HCT116 (cell line): Measurements from ENCODE around the gene APOD. TPM values are rescaled to one million over a fixed set of nuclear protein-coding genes. Genes with fewer than 3 reads are reported as not detected.
A peak's percentile ranks its signal among the peaks of the same experiment; 100 is the strongest.

ENCODE experiments used
- ATAC-seq: fragments of 200-7000 bp; cut with Tn5 transposase; 2 replicates; pipeline ENCODE4 v1.9.1; 2020; ENCODE audit warnings: mild to moderate bottlenecking, moderate library complexity
- BruUV-seq: library from RNA; stranded (reverse); fragments of 400-500 nt; replicated peaks from 2 replicates; lab custom pipeline; 2021; lab: Mats Ljungman, UMichigan
- CTCF ChIA-PET: fragments of 300-600 bp; sonication (Branson Sonifier 250); formaldehyde crosslinking; loops from one replicate; lab custom pipeline; 2021; ENCODE audit warnings: antibody characterized with exemption; lab: Charles Lee
- POLR2A ChIA-PET: fragments of 300-600, 350-600 bp; sonication (Branson Sonifier 250); formaldehyde crosslinking; loops from one replicate; lab custom pipeline; 2021; ENCODE audit warnings: antibody characterized with exemption; lab: Charles Lee
- RAD21 ChIA-PET, 2 experiments: fragments of 300-600 bp; sonication (Branson Sonifier 250); formaldehyde crosslinking; loops; one replicate each; lab custom pipeline; 2023; ENCODE audit warnings: low total read pairs in 2 of 2; ENCODE audit not compliant: uncharacterized antibody in 2 of 2, unreplicated experiment in 2 of 2, low non-redundant PET in 1 of 2; lab: Charles Lee
- DNase-seq: peaks from one replicate; pipeline ENCODE4 v3.0.0-alpha.2; 2010; ENCODE audit warnings: low read depth, low spot score
- H2AFZ ChIP-seq: fragments of 200-600 bp; shearing (Covaris generic), sonication (generic); 2 replicates; pipeline ENCODE4 v1.6.1; 2017; ENCODE audit warnings: low read depth, mixed run types, mixed read lengths, antibody characterized with exemption, low read length; ENCODE audit not compliant: poor library complexity, severe bottlenecking
- H3K27ac ChIP-seq: 2 replicates; pipeline ENCODE4 v1.5.1; 2012; ENCODE audit warnings: low read depth, low read length
- H3K27me3 ChIP-seq: fragments of 200-600 bp; sonication (generic); 2 replicates; pipeline ENCODE4 v1.6.1; 2016; ENCODE audit warnings: mixed run types, low read length, mixed read lengths; ENCODE audit not compliant: insufficient read depth
- H3K36me3 ChIP-seq, 2 experiments: fragments of 200-500 bp in 1 of 2; fragments of 200-600 bp in 1 of 2; sonication (Bioruptor generic) in 1 of 2; sonication (generic) in 1 of 2; 2 replicates each; pipeline versions ENCODE4 v1.5.1 to v1.6.1; 2014 to 2016; ENCODE audit warnings: low read length in 2 of 2, inconsistent platforms in 1 of 2, mixed read lengths in 1 of 2, mixed run types in 1 of 2; ENCODE audit not compliant: insufficient read depth in 2 of 2, control insufficient read depth in 1 of 2
- H3K4me1 ChIP-seq, 2 experiments: fragments of 200-600 bp in 1 of 2; sonication (generic) in 1 of 2; 2 replicates each; pipeline versions ENCODE4 v1.5.1 to v1.6.1; 2012 to 2017; ENCODE audit warnings: low read length in 2 of 2, inconsistent platforms in 1 of 2, mild to moderate bottlenecking in 1 of 2, mixed read lengths in 1 of 2, mixed run types in 1 of 2, moderate library complexity in 1 of 2; ENCODE audit not compliant: insufficient read depth in 2 of 2, control insufficient read depth in 1 of 2
- H3K4me2 ChIP-seq: fragments of 200-600 bp; sonication (generic); 2 replicates; pipeline ENCODE4 v1.6.1; 2017; ENCODE audit warnings: mixed run types, low read length, mixed read lengths
- H3K4me3 ChIP-seq, 2 experiments: fragments of 200-600 bp in 1 of 2; sonication (generic) in 1 of 2; replicated peaks in 1 of 2; 2 replicates each; pipeline ENCODE4 v1.5.1; 2011 to 2016; ENCODE audit warnings: low read length in 2 of 2, control low read depth in 1 of 2, low read depth in 1 of 2, mild to moderate bottlenecking in 1 of 2, mixed read lengths in 1 of 2, mixed run types in 1 of 2
- H3K79me2 ChIP-seq: fragments of 200-600 bp; sonication (generic); 2 replicates; pipeline ENCODE4 v1.6.1; 2017; ENCODE audit warnings: mild to moderate bottlenecking, mixed run types, low read length, moderate library complexity, mixed read lengths; ENCODE audit not compliant: insufficient read depth
- H3K9ac ChIP-seq: fragments of 200-600 bp; sonication (generic); 2 replicates; pipeline ENCODE4 v1.6.1; 2016; ENCODE audit warnings: low read length, mixed read lengths
- H3K9me2 ChIP-seq: fragments of 200-600 bp; sonication (generic), shearing (Covaris generic); 2 replicates; pipeline ENCODE4 v1.6.1; 2017; ENCODE audit warnings: mixed run types, mild to moderate bottlenecking, moderate library complexity; ENCODE audit not compliant: insufficient read depth
- H3K9me3 ChIP-seq, 2 experiments: fragments of 200-500 bp in 1 of 2; fragments of 200-600 bp in 1 of 2; sonication (Bioruptor generic) in 1 of 2; sonication (generic) in 1 of 2; 2 replicates each; pipeline ENCODE4 v1.6.1; 2014 to 2017; ENCODE audit warnings: low read length in 2 of 2, mixed read lengths in 2 of 2, inconsistent platforms in 1 of 2, low read depth in 1 of 2, mild to moderate bottlenecking in 1 of 2, mixed run types in 1 of 2, moderate library complexity in 1 of 2; ENCODE audit not compliant: control insufficient read depth in 1 of 2, insufficient read depth in 1 of 2
- H4K20me1 ChIP-seq: fragments of 200-600 bp; sonication (generic), shearing (Covaris generic); 2 replicates; pipeline ENCODE4 v1.6.1; 2017; ENCODE audit warnings: mixed run types, mild to moderate bottlenecking, moderate library complexity; ENCODE audit not compliant: insufficient read depth
- CBX3 ChIP-seq: IDR thresholded peaks from 2 replicates; pipeline ENCODE4 v1.6.1; 2012; ENCODE audit warnings: low read depth
- EGR1 ChIP-seq: IDR thresholded peaks from 2 replicates; pipeline ENCODE4 v1.6.1; 2012; ENCODE audit warnings: low read depth
- EZH2phosphoT487 ChIP-seq: fragments of 200-600 bp; IDR thresholded peaks from 2 replicates; pipeline ENCODE4 v1.6.1; 2018; ENCODE audit warnings: antibody characterized with exemption, borderline replicate concordance
- FOSL1 ChIP-seq: IDR thresholded peaks from 2 replicates; pipeline ENCODE4 v1.6.1; 2012; ENCODE audit warnings: low read depth
- POLR2A ChIP-seq: IDR thresholded peaks from 2 replicates; pipeline ENCODE4 v1.7.0; 2011; ENCODE audit warnings: borderline replicate concordance; ENCODE audit not compliant: insufficient read depth, insufficient read length; ENCODE audit errors: extremely low read depth
- POLR2AphosphoS5 ChIP-seq: IDR thresholded peaks from 2 replicates; pipeline ENCODE4 v1.6.1; 2011; ENCODE audit warnings: mild to moderate bottlenecking, low read depth, low read length, moderate library complexity
- SRF ChIP-seq: IDR thresholded peaks from 2 replicates; pipeline ENCODE4 v1.6.1; 2012; ENCODE audit warnings: low read depth
- YY1 ChIP-seq: IDR thresholded peaks from 2 replicates; pipeline ENCODE4 v1.6.1; 2011; ENCODE audit warnings: low read length, low read depth, moderate library complexity, mild to moderate bottlenecking; ENCODE audit not compliant: insufficient replicate concordance; ENCODE audit errors: extremely low read depth
- ZFX ChIP-seq: fragments of 450-650 bp; IDR thresholded peaks from 2 replicates; pipeline ENCODE4 v1.6.1; 2017
- ZNF274 ChIP-seq: fragments of 200-500 bp; sonication (Bioruptor generic); IDR thresholded peaks from 2 replicates; pipeline ENCODE4 v1.6.1; 2014; ENCODE audit warnings: mild to moderate bottlenecking, low read depth, low read length, inconsistent platforms
- intact Hi-C: fragments of 100-400 bp; cut with micrococcal nuclease; formaldehyde crosslinking; loops from 2 replicates; pipeline ENCODE4 v1.10.0; 2022
- total RNA-seq: library from RNA; stranded (reverse); gene quantifications from one replicate; pipeline ENCODE4 v1.2.1, GENCODE V29; 2021; ENCODE audit not compliant: unreplicated experiment
- TF ChIP-seq, protein P1 (sequence below): IDR thresholded peaks from 2 replicates; pipeline ENCODE4 v1.6.1; 2011; ENCODE audit warnings: mild to moderate bottlenecking, low read length, moderate library complexity; ENCODE audit not compliant: insufficient replicate concordance; ENCODE audit errors: extremely low read depth
- TF ChIP-seq, protein P2 (sequence below): IDR thresholded peaks from 2 replicates; pipeline ENCODE4 v1.6.1; 2012

The APOD gene
- total RNA-seq, 1 experiment from 2014 or later, result 0.76 TPM

DNA sequence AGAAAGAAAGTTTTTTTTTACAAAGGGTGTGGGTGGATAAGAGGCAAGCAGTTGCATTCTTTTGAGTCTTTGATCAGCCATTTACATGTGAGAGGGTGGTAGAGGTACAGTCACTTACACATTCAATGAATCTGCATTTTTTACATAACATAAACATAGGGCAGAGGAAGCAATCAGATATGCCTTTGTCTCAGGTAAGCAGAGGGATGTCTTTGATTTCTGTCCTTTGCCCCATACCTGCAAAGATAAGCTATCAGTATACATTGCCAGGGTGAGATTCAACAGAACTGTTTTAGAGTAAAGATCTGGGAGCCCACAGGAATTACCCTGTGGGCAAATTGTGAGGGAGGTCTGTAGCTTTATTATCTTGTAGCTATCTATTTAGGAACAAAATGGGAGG lies 35.2 kb downstream of the APOD start:
- POLR2A ChIA-PET, result no interaction called here

More for the DNA sequence above, 35.2 kb downstream of the APOD start:
- H3K36me3 ChIP-seq, result no peaks in the 10 kb centered on the region
- no TSS peak for BruUV-seq
- intact Hi-C loops, result no loop called here
- RAD21 ChIA-PET, result no interaction called here
- peak; percentile 23; the same call in 1 of the 2 replicates for ATAC-seq
- H3K9ac ChIP-seq, result no peak overlapping the region
- no peaks in the 10 kb centered on the region for H3K27me3 ChIP-seq
- no peaks in the 10 kb centered on the region for H3K9me2 ChIP-seq
- TF ChIP-seq EZH2phosphoT487 (no peak), SRF (no peak), POLR2A (no peak), FOSL1 (no peak), EGR1 (no peak), YY1 (no peak), CBX3 (no peak), ZNF274 (no peak), POLR2AphosphoS5 (no peak), ZFX (no peak)
- TF ChIP-seq, protein P1, sequence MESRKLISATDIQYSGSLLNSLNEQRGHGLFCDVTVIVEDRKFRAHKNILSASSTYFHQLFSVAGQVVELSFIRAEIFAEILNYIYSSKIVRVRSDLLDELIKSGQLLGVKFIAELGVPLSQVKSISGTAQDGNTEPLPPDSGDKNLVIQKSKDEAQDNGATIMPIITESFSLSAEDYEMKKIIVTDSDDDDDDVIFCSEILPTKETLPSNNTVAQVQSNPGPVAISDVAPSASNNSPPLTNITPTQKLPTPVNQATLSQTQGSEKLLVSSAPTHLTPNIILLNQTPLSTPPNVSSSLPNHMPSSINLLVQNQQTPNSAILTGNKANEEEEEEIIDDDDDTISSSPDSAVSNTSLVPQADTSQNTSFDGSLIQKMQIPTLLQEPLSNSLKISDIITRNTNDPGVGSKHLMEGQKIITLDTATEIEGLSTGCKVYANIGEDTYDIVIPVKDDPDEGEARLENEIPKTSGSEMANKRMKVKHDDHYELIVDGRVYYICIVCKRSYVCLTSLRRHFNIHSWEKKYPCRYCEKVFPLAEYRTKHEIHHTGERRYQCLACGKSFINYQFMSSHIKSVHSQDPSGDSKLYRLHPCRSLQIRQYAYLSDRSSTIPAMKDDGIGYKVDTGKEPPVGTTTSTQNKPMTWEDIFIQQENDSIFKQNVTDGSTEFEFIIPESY, result no peak
- TF ChIP-seq, protein P2, sequence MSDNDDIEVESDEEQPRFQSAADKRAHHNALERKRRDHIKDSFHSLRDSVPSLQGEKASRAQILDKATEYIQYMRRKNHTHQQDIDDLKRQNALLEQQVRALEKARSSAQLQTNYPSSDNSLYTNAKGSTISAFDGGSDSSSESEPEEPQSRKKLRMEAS, result no peak
- TF ChIP-seq, all 23 proteins: peak for 0
- Histone ChIP-seq H3K4me1 (peaks cover 19 to 35% of the 10 kb centered on the region in 2 experiments), H2AFZ (no peak overlapping the region), H3K4me2 (peak overlapping the region; percentile 10; the same call in 1 of the 2 replicates), H3K9me3 (no peaks in the 10 kb centered on the region), H3K4me3 (no peak overlapping the region), H3K79me2 (no peaks in the 10 kb centered on the region), H4K20me1 (no peaks in the 10 kb centered on the region), H3K27ac (no peak overlapping the region)
- no peak for DNase-seq
- CTCF ChIA-PET, result no interaction called here
